Stimulated activated CD4-positive, alpha-beta T cell treated with anti-CD3 and anti-CD28 coated beads, Interleukin-2, amount 100 ng/mL, for 4 hours (primary cell): Measurements from ENCODE around the gene TENM3.
"Not testable (repeated sequence)": the region's sequence is repeated elsewhere in the genome, so short reads cannot be mapped to it uniquely, and the experiment has no call there.

Experiments
- DNase-seq: peaks from one replicate; pipeline ENCODE4 v3.0.0-alpha.2; 2020; ENCODE audit warnings: low read depth

The TENM3 gene

GRCh38 chr4:182228991-182229577, 14.1 kb upstream of the TENM3 start:
- DNase-seq: no peak

GRCh38 chr4:182230256-182230655, 12.9 kb upstream of the TENM3 start:
- DNase-seq: no peak

DNA sequence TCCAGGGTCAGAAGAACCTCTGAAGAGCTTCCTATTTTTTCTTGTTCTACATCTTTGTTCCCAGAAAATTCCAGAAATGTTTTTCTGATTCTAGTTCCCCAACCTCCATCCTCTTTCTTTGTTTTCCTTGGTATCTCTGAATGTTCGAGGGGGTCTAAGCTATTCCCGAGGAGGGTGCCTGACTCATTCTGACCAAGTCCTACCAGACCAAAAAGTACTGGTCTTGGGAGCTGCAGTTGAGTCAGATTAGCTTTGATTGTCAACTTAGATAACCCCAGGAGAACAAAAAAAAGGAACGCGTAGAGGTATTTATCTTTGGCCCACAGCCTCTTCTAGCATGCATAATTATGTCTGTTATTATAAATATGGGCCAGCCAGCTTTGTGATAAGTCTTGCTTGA, 12.1 kb upstream of the TENM3 start:
- no peak for DNase-seq

- no peak for DNase-seq
Measured at GRCh38 chr4:182231496-182231895, 11.7 kb upstream of the TENM3 start.

DNA sequence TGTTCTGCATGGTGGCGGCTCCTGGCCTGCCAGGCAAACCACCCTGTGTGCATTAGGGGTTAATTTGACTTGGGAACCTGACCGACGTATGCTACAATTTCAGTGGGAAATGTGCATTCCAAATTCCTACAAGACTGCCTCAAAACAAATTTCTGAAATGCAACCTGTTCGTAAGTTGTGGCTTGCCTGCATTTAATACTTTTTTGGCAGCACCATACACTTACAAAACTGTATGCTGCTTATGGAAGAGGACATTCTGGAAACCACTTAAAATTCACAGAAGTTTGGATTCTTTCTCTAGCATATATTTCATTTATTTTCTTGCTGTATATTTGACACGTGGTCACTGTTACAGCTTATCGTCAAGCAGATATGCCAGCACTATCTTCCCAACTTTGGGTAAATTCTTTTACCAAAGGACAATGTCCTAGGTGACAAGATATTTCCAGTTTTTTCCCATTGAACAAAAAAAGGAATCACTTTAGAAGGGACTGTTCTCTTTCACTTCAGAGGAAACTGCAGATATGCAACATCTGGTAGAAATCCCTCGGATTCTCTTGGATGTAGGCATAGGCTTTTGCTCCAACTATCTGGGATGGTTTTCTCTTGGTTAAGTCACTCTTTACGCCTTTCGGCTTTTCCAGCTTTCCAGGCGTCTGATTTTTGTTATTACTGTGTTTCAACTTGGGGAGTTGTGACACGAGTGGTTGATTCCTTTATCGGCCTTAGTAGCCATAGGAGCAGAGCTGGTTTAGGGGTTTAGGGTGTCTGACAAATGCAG, 9.7 kb upstream of the TENM3 start:
- DNase-seq: no peak

- DNase-seq: no peak
Measured at GRCh38 chr4:182235021-182235795, 8.0 kb upstream of the TENM3 start.

DNA sequence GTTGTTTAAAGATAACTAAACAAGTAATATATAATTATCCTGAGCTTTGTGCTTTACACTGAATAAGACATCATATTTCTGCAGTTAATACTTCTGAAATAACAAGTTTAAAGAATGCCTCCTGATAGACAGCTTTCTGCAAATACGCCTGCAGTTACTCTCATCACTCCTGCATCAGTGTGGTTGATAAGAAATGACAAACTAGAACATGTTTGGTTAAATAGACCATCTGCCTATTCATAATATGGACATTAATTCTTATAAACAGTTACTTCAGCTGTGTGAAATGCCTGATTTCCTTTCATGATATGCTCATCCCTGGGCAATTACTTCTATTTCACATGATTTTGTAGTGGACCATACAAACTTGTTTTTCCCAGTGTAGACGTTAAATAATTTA, 7.0 kb upstream of the TENM3 start:
- no peak for DNase-seq

- not testable (repeated sequence) for DNase-seq
Measured at GRCh38 chr4:182237010-182237409, 6.2 kb upstream of the TENM3 start.

GRCh38 chr4:182238355-182238931, 4.8 kb upstream of the TENM3 start:
- no peak for DNase-seq

- DNase-seq: no peak
Measured at GRCh38 chr4:182240161-182241130, 2.8 kb upstream of the TENM3 start.

- not testable (repeated sequence) for DNase-seq
Measured at GRCh38 chr4:182242260-182242659, 942 bp upstream of the TENM3 start.

- no peak for DNase-seq
Measured at GRCh38 chr4:182242787-182243186, 415 bp upstream of the TENM3 start.

DNA sequence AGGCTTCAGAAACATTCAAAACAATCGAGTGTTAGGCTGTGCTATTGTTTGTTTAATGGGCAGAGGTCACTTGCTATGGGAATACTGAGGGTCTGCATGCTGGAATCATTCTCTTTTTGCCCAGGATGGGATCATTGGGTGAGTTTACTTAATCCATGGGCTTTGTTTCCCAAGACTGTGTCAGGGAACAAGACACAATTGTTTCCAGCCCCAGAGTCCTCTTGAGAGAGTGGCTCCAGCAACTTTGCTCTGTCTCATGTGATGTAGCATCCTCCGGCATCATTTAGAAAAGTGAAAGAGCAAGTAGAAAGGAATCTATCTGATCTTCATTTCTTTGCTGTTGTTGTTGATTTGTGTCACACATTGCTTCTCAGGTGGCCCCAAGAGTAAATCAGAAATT, 1.8 kb downstream of the TENM3 start:
- DNase-seq: no peak

GRCh38 chr4:182245541-182246215, 2.5 kb downstream of the TENM3 start:
- no peak for DNase-seq

- DNase-seq: no peak
Measured at GRCh38 chr4:182246401-182247205, 3.4 kb downstream of the TENM3 start.

- no peak for DNase-seq
Measured at GRCh38 chr4:182248295-182248694, 5.1 kb downstream of the TENM3 start.

DNA sequence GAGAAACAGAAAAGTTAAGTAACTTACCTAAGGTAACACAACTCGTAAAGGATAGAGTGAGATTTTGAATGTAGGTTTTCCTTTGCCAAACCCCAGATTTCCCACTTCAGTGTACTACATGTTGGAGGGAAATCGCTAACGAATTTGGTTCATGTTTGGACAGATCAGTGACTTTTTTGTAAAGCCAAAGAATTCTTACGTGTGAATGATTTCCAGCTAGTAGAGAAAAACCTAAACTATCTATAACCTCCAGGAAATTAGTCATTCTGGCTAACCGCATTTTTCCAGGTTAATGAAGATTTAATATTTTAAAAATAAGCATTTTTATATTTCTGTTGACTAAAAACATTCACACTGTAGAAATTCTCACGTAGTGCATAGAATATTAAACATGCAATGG, 7.2 kb downstream of the TENM3 start:
- no peak for DNase-seq

- no peak for DNase-seq
Measured at GRCh38 chr4:182251116-182251515, 7.9 kb downstream of the TENM3 start.

GRCh38 chr4:182252220-182252619, 9.0 kb downstream of the TENM3 start:
- no peak for DNase-seq
